H1 (cell line): ENCODE results near the gene XPO6.

Source experiments
- CEBPB ChIP-seq: IDR thresholded peaks from 2 replicates; pipeline ENCODE4 v1.6.1; 2012; ENCODE audit warnings: low read depth, low read length
- EP300 ChIP-seq, 2 experiments: IDR thresholded peaks; 1 replicate in 1 of 2; 2 replicates in 1 of 2; pipeline ENCODE4 v1.6.1; 2011 to 2012; ENCODE audit warnings: low read depth in 2 of 2, low read length in 2 of 2, mild to moderate bottlenecking in 2 of 2, borderline replicate concordance in 1 of 2, inconsistent platforms in 1 of 2, moderate library complexity in 1 of 2
- EZH2 ChIP-seq: fragments of 200-600 bp; sonication (generic); IDR thresholded peaks from 2 replicates; pipeline ENCODE4 v1.7.1; 2012; ENCODE audit warnings: low read depth, mild to moderate bottlenecking, moderate library complexity, low read length, inconsistent platforms; ENCODE audit not compliant: severe bottlenecking
- FOSL1 ChIP-seq: IDR thresholded peaks from 2 replicates; pipeline ENCODE4 v1.6.1; 2011; ENCODE audit warnings: mild to moderate bottlenecking, low read depth, low read length, moderate library complexity; ENCODE audit not compliant: insufficient read depth
- GTF2F1 ChIP-seq: IDR thresholded peaks from 2 replicates; pipeline ENCODE4 v1.6.1; 2012; ENCODE audit warnings: low read depth, low read length, improper control_type of control experiment, borderline replicate concordance
- POLR2A ChIP-seq, 2 experiments: IDR thresholded peaks; 1 replicate in 1 of 2; 2 replicates in 1 of 2; pipeline ENCODE4 v1.6.1; 2011; ENCODE audit warnings: low read depth in 2 of 2, low read length in 2 of 2, mild to moderate bottlenecking in 2 of 2; ENCODE audit errors: control extremely low read depth in 1 of 2
- SP1 ChIP-seq: IDR thresholded peaks from 2 replicates; pipeline ENCODE4 v1.6.1; 2011; ENCODE audit warnings: low read depth, low read length
- SUZ12 ChIP-seq: fragments of 200-600 bp; sonication (generic); IDR thresholded peaks from 2 replicates; pipeline ENCODE4 v1.6.1; 2012; ENCODE audit warnings: mild to moderate bottlenecking, inconsistent platforms, low read length, moderate library complexity, mixed read lengths
- TAF1 ChIP-seq: IDR thresholded peaks from 2 replicates; pipeline ENCODE4 v1.6.1; 2011; ENCODE audit warnings: mild to moderate bottlenecking, low read depth, low read length
- TF ChIP-seq, protein P1 (sequence below), 3 experiments: IDR thresholded peaks; 1 replicate in 2 of 3; 2 replicates in 1 of 3; pipeline versions ENCODE4 v1.5.1 to v1.6.1; 2011; ENCODE audit warnings: low read length in 3 of 3, mild to moderate bottlenecking in 3 of 3, inconsistent platforms in 2 of 3, low read depth in 1 of 3, moderate library complexity in 1 of 3; ENCODE audit not compliant: insufficient read depth in 1 of 3; ENCODE audit errors: control extremely low read depth in 1 of 3
- TF ChIP-seq, protein P2 (sequence below): IDR thresholded peaks from 2 replicates; pipeline ENCODE4 v1.6.1; 2011; ENCODE audit warnings: low read depth, mild to moderate bottlenecking, low read length; ENCODE audit not compliant: insufficient read depth

GRCh38 chr16:28131743-28132393 lies 79.9 kb downstream of the XPO6 start:
- TF ChIP-seq CEBPB, result no peak
- TF ChIP-seq, protein P1, sequence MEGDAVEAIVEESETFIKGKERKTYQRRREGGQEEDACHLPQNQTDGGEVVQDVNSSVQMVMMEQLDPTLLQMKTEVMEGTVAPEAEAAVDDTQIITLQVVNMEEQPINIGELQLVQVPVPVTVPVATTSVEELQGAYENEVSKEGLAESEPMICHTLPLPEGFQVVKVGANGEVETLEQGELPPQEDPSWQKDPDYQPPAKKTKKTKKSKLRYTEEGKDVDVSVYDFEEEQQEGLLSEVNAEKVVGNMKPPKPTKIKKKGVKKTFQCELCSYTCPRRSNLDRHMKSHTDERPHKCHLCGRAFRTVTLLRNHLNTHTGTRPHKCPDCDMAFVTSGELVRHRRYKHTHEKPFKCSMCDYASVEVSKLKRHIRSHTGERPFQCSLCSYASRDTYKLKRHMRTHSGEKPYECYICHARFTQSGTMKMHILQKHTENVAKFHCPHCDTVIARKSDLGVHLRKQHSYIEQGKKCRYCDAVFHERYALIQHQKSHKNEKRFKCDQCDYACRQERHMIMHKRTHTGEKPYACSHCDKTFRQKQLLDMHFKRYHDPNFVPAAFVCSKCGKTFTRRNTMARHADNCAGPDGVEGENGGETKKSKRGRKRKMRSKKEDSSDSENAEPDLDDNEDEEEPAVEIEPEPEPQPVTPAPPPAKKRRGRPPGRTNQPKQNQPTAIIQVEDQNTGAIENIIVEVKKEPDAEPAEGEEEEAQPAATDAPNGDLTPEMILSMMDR (IDR thresholded peaks at IDR 0.05; ENCODE audit: control extremely low read depth in 1 of 3, insufficient read depth in 1 of 3, low read depth in 1 of 3, low read length in 3 of 3), result no peak
- TF ChIP-seq POLR2A (IDR thresholded peaks at IDR 0.05; ENCODE audit: control extremely low read depth in 1 of 2, low read depth in 2 of 2, low read length in 2 of 2), result no peak
- no peak for TF ChIP-seq FOSL1
- TF ChIP-seq, protein P2, sequence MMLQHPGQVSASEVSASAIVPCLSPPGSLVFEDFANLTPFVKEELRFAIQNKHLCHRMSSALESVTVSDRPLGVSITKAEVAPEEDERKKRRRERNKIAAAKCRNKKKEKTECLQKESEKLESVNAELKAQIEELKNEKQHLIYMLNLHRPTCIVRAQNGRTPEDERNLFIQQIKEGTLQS, result no peak
- no peak for TF ChIP-seq EZH2
- TF ChIP-seq EP300 (IDR thresholded peaks at IDR 0.05; ENCODE audit: borderline replicate concordance in 1 of 2, low read depth in 2 of 2, low read length in 2 of 2), result no peak
- no peak for TF ChIP-seq GTF2F1
- no peak for TF ChIP-seq SP1
- TF ChIP-seq TAF1, result no peak
- no peak for TF ChIP-seq SUZ12
